Ovary (tissue), 3 donors: Measurements from ENCODE around the gene ASCC3.

Experiments used
- EP300 ChIP-seq: sonication (generic); formaldehyde crosslinking; IDR thresholded peaks from one replicate; pipeline ENCODE4 v1.6.1; 2017; ENCODE audit warnings: antibody characterized with exemption
- POLR2A ChIP-seq: fragments of 450-650 bp; IDR thresholded peaks from one replicate; pipeline ENCODE4 v1.6.1; 2017; ENCODE audit warnings: antibody characterized with exemption, mild to moderate bottlenecking, moderate library complexity
- TF ChIP-seq, protein P1 (sequence below), 3 donors: fragments of 450-650 bp in 2 of 3; fragments of 200-600 bp in 1 of 3; IDR thresholded peaks; one replicate each; pipeline versions ENCODE4 v1.5.1 to v1.8.0; 2016 to 2022; ENCODE audit warnings: antibody characterized with exemption in 3 of 3, mild to moderate bottlenecking in 1 of 3
- donor health status: DM: no; HTN: no; CAD: no.

DNA sequence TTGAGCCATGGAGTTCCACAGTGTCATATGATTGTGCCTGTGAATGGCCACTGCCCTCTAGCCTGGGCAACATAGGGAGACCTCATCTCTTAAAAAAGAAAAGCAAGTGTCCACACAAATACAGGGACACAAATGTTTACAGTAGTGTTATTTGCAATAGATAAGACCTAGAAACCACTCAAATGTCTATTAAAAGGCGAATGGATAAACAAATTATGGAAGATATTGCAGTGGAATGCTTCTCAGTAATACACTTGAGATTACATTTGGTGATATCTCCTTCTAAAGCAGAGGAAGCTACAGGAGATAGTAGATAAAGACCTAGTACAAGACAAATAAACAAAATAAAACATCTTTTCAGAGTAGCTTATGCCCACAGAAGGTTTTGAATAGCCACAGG, 44.6 kb upstream of the ASCC3 start:
- TF ChIP-seq, protein P1, sequence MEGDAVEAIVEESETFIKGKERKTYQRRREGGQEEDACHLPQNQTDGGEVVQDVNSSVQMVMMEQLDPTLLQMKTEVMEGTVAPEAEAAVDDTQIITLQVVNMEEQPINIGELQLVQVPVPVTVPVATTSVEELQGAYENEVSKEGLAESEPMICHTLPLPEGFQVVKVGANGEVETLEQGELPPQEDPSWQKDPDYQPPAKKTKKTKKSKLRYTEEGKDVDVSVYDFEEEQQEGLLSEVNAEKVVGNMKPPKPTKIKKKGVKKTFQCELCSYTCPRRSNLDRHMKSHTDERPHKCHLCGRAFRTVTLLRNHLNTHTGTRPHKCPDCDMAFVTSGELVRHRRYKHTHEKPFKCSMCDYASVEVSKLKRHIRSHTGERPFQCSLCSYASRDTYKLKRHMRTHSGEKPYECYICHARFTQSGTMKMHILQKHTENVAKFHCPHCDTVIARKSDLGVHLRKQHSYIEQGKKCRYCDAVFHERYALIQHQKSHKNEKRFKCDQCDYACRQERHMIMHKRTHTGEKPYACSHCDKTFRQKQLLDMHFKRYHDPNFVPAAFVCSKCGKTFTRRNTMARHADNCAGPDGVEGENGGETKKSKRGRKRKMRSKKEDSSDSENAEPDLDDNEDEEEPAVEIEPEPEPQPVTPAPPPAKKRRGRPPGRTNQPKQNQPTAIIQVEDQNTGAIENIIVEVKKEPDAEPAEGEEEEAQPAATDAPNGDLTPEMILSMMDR (IDR thresholded peaks at IDR 0.05) = no peak
- no peak for TF ChIP-seq EP300
- TF ChIP-seq POLR2A = no peak
